ENCODE data around the gene PFKFB3.
"Not testable (repeated sequence)": the region's sequence is repeated elsewhere in the genome, so short reads cannot be mapped to it uniquely, and the experiment has no call there.

PFKFB3 gene

GRCh38 chr10:6278519-6279120, 75.9 kb downstream of the PFKFB3 start:
- peak in 1 of 42 donors; percentile 38 for DNase-seq
- intact Hi-C loops (cut with DNase I): no loop called here

DNA sequence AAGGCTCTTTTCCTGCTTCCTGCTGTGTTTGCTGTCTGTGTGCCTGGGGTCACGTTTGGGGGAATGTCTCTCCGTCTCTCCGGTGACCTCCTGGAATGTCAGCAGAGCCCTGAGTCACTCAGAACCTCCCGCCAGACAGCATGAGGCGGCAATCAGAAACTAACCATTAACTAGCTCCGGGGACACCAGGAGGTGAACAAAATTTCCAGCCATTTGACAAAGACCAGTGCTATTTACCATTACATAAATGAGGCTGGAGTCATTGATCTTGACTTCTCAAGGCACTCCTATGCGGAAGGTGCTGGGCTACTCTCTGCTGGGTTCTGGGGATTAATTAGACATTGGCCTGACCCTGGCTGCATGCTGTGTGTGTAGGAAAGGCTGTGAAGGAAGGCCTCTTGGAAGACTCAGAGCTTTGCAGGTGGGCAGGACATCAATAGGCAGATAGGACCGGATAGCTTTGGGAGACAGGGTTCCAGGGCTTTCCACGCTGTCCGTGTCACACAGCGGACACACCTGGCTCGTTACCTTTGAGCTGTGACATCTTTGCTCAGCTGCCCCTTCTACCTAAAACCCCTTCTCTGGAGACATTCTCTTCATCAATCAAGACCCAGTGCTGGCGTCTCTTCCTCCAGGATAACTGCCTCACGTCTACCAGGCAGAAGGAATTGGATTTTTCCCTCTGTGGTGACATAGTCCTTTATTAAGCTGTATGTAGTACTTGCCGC, 77.0 kb downstream of the PFKFB3 start:
- intact Hi-C loops (cut with DNase I): no loop called here
- DNase-seq: peak in 9 of 42 donors; percentile 18 to 78 (median 52)

GRCh38 chr10:6280291-6280690, 77.6 kb downstream of the PFKFB3 start:
- intact Hi-C loops (cut with DNase I): no loop called here
- no peak for DNase-seq

DNA sequence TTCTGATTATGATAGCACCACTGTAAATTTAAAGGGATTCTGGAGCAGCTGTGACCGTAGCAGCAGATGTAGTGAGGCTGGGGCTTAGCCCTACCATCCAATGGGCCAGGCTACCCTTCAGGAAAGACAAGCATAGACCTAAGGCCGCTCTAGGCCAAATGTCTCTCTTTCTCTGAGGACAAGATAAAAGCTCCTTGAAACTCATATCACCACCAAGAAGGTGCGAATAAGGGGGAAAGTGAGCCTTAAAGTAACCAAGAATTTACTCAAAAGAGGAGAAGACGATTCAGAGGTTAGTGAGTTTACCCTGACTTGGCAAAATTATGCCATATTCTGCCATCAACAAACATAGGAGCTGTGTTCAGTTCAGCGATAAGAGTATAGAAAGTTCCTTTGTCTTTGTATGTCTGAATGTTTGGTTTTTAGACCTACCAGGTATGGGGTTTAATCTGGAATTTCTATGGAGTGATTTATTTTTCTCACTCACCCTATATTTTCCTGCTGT, 79.8 kb downstream of the PFKFB3 start:
- intact Hi-C loops (cut with DNase I): no loop called here
- no peak for DNase-seq

DNA sequence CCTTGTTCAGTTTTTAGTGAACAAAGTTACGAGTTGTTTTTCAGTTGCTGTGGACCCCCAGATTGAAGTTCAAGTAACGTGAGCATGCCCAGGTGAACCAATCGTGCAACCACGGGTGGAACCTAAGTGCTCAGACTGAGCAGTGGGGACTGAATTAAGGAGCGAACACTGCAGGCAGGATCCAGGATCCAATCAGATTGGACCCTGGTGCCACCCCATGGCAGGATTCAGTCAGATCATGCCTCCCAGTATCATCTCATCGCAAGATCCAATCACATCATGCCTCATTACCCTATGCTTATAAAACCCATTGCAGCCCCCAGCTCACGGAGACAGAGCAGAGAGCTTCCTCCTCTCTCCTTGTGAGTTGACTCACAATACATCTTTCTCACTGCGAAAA, 80.9 kb downstream of the PFKFB3 start:
- DNase-seq: peak in 23 of 42 donors; percentile 15 to 70 (median 34)

DNA sequence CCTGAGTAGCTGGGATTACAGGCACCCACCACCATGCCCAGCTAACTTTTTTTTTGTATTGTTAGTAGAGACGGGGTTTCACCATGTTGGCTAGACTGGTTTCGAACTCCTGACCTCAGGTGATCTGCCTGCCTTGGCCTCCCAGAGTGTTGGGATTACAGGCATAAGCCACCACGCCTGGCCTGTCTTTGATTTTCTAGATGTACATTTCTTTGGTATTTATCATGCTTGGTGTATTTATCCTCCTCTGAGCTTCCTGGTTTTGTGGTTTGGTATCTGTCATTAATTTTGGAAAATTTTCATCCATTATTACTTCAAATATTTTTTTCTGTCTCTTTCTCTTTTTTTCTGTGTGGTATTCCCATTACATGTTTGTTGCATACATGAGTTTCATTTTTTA, 87.9 kb downstream of the PFKFB3 start:
- peak in 1 of 42 donors; percentile 4 for DNase-seq
- intact Hi-C loops (cut with DNase I): not testable (repeated sequence)

More for the DNA sequence above, 80.9 kb downstream of the PFKFB3 start:
- intact Hi-C loops (cut with DNase I): no loop called here

GRCh38 chr10:6292741-6293151, 90.0 kb downstream of the PFKFB3 start:
- intact Hi-C loops (cut with DNase I): no loop called here
- no peak for DNase-seq

- DNase-seq: peak in 1 of 42 donors; percentile 23
- intact Hi-C loops (cut with DNase I): not testable (repeated sequence)
Observed at GRCh38 chr10:6296425-6296824, 93.7 kb downstream of the PFKFB3 start.

- DNase-seq: no peak
Observed at GRCh38 chr10:6296828-6297251, 94.1 kb downstream of the PFKFB3 start.

GRCh38 chr10:6297522-6297921, 94.8 kb downstream of the PFKFB3 start:
- no peak for DNase-seq
- intact Hi-C loops (cut with DNase I): no loop called here

More at GRCh38 chr10:6296828-6297251, 94.1 kb downstream of the PFKFB3 start:
- intact Hi-C loops (cut with DNase I): no loop called here

DNA sequence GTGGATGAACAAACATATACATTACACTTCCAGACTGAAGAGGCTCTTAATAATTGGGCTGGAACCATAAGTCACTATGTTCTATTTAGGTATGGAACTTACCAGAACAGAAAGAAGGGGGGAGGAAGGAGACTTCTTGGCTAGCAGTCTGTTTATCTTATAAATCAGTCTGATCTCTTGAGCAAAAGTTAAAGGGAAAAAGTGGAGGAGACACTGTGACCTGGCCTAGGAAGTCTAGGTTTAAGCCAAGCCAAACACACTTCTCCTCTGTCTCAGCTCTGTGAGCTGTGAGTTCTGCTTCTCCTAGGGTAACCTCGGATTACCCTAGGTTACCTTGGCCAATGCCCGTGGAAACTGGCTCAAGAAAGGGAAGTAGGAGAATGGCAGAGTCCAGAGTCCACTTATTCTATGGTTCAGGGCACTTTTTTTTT, 95.2 kb downstream of the PFKFB3 start:
- intact Hi-C loops (cut with DNase I): no loop called here
- peak in 1 of 42 donors; percentile 18 for DNase-seq

DNA sequence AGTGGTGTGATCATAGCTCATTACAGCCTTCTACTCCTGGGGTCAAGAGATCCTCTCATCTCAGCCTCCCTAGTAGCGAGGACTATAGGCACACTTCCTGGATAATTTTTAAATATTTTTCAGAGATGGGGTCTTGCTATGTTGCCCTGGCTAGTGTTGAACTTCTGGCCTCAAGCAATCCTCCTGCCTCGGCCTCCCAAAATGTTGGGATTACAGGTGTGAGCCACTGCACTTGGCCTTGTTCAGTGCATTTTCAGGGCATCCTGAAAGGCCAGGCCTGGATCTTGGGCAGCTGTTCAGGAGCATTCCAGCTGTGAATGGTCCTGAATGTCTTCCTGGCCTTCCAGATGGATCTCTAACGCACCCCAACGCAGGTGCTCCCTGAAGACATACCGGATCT, 95.7 kb downstream of the PFKFB3 start:
- intact Hi-C loops (cut with DNase I): no loop called here

GRCh38 chr10:6299234-6299633, 96.5 kb downstream of the PFKFB3 start:
- intact Hi-C loops (cut with DNase I): no loop called here
- peak; percentile 29 to 89 (median 70) for DNase-seq

More for the DNA sequence above, 95.7 kb downstream of the PFKFB3 start:
- no peak for DNase-seq

DNA sequence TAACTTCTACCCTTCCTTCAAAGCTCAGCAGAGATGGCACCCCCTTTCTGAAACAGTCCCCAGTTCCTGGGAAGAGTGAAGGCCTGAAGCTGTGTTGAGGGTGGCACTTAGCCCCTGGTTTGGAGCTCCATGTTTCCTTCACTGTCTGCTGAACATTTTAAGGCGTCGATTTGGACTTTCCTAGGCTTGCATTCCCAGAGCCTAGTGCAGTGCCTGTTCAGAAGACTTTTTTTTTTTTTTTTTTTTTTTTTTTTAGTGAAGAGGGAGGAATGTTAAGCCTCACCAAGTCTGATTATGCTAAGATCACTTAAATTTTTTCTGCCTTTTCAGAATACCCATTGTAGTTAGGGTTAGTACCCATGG, 97.0 kb downstream of the PFKFB3 start:
- intact Hi-C loops (cut with DNase I): no loop called here
- no peak for DNase-seq

DNA sequence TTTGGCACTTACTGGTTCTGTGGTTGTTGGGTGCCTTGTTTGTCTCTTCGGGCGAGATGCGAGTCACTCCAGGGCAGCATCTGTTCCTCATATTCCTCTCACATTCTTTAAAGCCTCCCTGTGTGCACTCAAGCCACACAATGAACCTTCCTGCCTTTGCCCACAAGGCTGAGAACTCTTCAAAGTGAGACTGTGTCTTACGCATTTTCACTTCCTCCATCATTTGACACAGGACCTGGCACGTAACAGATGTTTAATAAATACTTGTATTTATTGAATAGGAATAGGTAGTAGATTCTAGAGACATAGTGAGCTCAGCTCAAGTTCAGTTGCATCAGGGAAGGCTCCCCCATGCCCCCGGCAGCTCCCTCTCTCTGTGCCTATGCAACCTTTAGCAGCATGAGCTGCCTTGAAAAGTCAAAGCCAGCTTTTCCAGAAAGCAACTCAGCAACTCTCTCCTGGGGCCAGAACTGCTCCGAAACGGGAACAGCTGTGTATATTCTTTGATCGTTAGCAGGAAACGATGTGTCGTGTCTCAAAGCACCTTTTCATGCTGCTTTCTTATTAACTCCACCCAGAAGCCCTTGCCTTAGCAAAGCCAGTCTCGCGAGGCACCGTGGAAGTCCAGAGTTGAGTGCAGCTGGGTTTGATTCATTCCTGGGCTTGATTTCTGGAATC, 97.5 kb downstream of the PFKFB3 start:
- peak in 24 of 42 donors; percentile 11 to 61 (median 30) for DNase-seq

DNA sequence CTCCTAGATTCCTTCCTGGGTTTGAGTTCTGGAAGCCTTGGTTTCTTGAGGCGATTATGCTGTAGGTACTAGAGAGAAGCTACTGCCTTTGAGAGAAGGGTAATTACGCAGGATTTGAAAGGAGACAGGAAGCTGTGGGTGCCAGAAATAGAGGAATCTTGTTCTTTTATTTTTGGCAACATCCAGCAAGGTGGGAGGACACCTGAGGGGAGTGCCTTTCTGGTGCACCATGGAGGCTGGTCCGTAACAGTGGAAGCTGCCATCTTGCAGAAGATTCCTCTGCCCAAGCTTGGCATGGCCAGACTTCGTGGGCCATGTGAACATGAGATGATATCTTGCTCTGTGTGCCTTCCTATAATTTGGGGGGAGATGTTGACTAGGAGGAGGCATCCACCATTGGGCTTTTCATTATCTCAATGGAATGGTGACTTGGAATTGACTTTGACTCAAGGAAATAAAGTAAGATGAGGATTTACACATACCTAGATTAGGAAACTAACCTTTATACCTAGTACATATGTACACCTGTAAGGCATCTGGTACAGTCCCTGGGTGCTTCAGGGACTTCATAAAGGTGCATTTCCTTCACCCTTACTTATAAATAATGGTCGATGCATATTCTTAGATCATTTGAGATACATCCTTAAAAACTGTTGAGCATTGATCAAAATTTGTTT, 98.2 kb downstream of the PFKFB3 start:
- intact Hi-C loops (cut with DNase I): no loop called here
- DNase-seq: peak in 21 of 42 donors; percentile 13 to 68 (median 34)

More for the DNA sequence above, 97.5 kb downstream of the PFKFB3 start:
- intact Hi-C loops (cut with DNase I): no loop called here

DNA sequence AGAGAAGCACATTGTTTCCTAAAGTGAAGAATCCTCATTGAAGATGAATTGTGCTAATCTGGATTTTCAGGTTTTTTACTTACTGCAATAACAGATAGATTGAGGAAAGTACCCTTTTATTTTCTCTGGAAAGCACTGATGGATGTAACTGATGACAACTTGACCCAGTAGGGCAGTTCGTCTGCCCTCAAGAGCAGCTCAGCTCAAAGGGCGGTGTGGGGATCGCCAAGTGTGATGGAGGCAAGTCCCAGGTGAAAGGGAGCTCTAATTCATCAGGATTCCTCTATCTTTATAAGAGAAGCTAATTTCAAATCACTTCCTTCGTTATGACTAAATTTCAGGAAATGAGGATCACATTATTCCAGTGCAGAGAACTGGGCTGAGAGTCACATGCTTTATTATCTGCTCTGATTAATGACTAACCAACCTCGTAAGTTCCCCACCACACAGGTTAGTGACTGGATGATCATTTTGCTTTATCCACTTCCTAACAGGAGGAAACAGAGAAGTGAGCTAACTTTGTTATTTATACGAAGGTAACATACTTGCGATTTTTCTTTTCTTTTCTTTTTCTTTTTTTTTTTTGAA, 98.8 kb downstream of the PFKFB3 start:
- intact Hi-C loops (cut with DNase I): no loop called here
- no peak for DNase-seq

All from head of caudate nucleus (tissue), 42 donors.